ENCODE measurements around the gene RHBDD3.

RHBDD3 gene

DNA sequence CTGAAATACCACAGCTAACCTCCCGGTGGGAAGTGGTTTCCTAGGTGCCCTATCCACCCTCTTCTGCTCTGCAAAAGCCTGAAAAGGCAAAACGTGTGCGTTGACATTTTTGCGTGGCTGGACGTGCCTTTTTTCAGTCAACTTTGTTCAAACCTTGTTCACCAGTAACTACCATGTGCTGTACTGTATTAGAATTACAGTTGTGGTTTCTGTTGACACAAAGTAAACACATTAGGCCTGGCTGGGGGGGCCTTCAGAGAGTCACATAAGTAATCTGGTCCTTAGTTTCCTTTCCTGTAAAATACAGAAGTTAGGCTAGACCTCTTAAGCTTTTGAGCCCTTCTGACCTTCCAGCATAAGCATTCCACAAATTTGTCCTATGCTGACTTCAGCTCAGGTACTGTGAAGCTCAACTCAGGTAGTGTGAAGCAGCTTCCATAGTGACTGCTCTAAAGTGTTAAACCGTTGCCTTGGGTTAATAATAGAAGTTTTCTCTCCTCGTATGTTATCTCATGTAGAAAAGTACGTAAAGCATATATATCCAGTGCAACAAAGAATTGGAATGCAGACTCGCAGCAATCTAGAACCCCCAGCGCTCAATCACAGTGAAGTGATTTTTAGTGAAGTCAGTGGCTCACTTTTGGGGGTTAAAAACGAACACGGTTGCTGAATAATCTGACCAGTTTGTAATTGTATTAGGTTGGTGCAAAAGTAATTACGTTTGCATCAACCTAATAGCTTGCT lies 2.1 kb upstream of the RHBDD3 start:
- in situ Hi-C loops (cut with MboI; ENCODE audit: low sequenced_read_pairs) = no loop called here

DNA sequence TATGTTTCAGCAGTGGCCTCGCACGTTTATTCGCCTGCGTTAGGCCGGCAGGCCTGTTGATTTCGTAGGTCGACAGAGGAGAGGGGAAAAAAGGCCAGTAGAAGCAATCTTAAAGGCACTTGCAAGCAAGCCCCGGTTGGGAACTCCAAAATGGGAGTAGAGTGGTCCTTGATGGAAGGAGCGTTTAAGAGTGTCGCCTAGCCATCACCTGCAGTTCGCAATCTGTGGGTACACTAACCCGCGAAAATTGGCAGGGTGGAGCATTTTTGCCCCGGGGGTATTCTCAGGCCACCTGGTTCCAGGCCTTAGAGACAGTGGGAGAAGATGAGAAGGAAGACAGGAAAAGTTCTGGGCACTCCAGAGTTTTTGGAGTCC lies 1.4 kb upstream of the RHBDD3 start:
- in situ Hi-C loops (cut with MboI; ENCODE audit: low sequenced_read_pairs) = no loop called here

DNA sequence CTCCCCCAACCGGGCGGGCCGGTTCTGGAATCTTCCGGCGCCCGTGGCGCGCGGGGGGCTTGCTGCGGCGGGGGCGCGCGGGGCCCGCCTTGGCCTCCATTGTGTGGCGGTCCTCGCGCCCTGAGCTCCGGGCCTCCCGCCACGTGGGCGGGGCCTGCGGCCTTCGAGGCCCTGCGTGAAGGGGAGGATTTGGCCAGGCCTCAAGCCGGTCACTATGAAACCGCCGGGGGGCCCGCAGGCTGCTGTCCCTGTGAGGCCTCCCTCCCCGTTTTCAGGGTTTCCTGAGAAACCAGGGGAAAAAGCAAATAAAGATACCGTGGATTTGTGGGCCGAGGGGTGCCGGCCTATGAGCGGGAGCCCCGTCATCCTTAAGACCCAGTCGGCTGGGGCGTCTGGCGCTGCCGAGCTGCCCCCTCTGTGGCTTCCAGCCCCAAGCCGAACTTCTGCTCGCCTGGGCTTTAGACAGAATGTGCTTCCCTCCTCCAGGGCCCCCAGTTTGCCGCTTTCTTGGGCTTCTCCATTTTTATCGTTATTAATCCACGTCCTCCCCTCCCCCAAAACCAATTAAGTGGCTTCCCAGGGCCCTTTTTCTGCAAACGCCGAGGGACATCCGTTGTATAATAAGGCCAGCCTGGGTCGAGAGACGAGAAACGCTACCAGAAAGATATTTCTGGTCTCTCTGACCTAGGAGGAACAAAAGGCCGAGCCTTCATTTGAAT lies 889 bp upstream of the RHBDD3 start:
- in situ Hi-C loops (cut with MboI; ENCODE audit: low sequenced_read_pairs) = no loop called here

DNA sequence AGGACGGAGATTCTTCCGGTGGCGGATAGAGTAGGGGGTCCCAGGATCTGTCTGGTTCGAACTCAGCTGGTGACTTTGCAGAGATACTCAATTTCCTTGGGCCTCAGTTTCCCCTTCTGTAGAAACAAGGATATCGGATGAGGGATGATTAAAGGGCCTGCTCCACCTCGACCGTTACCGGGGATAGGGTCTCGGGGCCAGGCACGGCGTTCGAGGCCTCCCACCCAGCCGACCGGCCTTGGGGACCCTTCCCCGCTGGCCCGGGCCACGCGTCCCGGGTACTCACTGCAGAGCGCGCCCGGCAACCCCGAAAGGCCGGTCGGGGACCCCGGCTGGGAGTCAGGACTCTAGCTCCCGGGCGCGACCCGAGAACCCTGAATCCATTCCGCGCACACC lies 321 bp downstream of the RHBDD3 start:
- in situ Hi-C loops (cut with MboI; ENCODE audit: low sequenced_read_pairs) = no loop called here

DNA sequence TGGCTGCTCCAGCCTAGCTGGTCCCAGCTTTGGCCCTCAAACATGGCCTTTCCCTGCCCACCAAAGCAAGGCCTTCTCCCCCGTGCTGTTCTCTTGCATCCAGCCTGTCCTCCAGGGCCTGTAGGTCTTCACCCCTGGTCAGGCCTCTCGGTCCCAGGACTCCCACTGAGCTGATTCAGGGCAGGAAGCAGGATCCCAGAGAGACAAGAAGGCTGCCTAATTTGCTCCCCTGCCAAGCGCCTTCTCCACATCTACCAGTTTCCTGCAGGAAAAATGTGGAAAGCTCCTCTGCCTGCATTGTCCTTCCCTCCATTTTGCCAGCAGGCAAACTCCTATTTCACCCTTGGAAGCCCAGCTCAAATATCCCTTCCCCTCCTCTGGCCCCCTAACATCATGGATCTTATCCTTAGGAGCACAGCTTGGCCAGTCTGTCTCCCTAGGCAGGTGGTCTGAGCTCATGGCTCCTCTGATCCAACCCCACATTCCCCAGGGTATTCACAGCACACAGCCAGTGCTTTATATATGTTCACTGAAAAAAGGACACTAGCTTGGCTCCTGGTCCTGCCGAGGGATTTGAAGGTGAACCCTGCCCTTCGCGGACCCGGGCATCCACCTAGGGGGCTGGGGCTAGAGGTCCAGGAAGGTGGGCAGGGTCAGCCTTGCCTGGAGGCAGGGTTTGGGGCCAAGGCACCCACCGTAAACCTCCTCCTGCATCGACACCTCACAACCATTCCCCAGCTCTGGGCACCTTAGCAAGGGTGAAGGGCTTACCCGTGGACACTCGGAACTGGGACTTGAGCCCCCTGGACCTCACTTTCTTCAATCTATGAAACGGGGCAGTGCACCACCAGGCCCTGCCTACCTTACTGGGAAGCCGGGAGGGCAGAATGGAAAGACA lies 968 bp downstream of the RHBDD3 start:
- in situ Hi-C loops (cut with MboI; ENCODE audit: low sequenced_read_pairs) = no loop called here

DNA sequence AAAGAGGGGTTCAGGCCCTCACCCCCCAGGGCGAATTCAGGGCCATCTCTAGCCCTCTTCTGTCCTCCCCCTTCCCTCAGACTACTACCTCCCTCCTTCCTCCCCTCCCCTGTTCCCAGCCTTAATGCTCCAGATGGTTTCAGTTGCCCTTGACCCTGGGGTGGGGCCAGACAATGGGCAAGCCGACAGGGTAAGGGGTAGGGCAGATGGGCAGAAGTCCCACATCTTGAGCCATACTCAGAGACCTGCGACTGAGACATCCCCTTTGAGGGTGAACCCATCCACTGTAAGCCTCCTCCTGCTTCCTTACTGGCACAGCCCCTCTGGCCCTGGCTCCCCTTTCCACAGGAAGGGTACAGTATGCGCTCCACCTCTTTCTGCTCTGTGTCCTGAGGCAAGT lies 1.9 kb downstream of the RHBDD3 start:
- in situ Hi-C loops (cut with MboI; ENCODE audit: low sequenced_read_pairs) = no loop called here

DNA sequence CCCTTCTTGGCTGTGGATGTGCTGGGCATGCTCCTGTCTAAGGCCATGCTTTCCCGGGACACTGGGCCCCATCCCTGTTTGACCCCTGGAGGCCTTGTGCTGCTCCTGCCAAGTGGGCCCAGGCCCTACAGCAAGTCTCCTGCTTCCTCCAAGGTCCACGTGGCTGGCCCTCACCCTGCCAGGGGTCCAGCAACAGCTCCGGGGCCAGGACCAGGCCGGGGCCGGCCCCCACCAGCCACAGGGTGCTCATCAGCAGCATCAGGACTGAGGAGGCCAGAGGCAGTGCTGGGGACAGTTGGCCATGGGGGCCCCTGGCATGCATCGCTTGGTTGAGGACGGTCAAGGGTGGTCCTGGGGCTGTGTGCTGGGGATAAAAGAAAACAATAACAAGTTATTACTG lies 2.5 kb downstream of the RHBDD3 start:
- in situ Hi-C loops (cut with MboI; ENCODE audit: low sequenced_read_pairs) = no loop called here

DNA sequence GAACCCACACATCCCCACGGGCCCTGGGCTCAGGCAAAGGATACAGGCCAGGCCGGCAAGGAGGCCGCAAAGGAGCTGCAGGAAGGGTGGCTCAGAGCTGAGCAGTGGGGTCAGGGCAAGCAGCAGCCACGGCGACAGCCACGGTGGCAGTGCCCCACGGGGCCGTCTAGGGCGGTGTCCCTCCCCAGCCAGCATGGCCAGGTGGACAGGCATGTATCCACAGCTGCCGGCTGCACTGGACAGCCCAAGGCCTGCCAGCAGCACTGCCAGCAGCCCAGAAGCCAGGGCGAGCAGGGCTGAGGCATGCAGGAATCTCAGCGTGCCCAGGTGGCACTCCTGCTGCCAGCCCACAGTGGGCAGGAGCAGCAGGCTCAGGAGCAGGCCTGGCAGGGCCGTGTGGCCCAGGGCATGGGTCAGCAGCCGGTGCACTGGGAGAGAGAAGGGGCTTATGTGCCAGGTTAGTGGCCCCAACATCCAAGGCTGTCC lies 3.9 kb downstream of the RHBDD3 start:
- in situ Hi-C loops (cut with MboI; ENCODE audit: low sequenced_read_pairs) = no loop called here

DNA sequence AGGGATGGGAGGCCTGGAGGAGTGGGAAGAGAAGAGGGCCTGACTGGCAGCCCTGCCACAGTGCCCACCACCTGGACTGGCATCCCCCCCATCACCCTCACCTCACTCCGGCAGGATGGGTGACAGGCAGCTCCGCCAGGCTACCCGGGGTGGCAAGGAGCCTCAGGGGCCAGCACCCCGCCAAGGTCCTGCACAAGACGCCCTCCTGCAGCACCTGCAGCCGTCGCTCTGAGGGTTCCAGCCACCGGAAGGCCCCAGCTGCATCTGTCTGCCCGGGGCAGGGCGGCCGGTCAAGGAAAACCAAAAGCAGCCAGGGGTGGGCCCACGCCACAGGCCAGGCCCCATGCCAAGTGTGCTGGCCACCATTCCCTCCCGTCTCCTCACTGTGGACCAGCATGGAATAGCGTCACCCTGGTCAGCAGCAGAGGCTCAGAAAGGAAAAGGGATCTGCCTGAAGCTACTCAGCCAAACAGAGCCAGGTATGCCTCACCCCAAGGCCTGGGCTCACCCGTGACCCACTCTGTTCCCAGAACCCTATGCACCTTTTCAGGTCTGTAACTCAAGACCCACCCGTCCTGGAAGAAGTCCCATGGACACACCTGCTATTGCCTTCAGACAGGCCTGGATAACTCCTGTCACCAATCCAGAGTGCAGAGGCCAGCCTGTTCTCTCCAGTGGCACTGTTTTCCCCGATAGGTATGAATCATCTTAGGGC lies 7.0 kb downstream of the RHBDD3 start:
- in situ Hi-C loops (cut with MboI; ENCODE audit: low sequenced_read_pairs) = no loop called here

DNA sequence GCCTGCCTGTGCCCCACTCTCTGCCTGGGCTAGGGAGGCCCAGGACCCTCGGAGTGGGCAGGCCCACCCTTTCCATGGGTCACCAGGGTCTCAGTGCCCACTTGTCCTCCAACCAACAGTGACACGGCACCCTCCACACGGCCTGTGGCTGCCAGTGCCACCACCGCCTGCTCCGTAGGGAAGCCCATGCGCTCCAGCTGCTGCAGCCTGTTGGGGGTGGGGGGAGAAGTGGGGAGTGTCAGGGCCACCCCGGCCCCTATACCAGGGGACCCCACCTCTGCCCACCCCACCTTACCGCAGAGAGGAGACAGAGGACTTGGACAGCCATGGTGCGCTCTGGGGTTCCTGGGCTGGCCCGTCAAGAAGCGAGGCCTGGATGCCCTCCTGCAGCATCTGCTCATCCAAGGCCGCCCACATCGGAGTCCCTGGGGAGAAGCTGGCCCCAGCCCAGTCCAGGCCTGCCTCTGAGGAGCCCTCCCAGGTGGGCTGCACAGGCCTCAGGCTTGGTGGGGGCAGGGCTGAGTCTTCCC lies 7.7 kb downstream of the RHBDD3 start:
- in situ Hi-C loops (cut with MboI; ENCODE audit: low sequenced_read_pairs) = no loop called here

DNA sequence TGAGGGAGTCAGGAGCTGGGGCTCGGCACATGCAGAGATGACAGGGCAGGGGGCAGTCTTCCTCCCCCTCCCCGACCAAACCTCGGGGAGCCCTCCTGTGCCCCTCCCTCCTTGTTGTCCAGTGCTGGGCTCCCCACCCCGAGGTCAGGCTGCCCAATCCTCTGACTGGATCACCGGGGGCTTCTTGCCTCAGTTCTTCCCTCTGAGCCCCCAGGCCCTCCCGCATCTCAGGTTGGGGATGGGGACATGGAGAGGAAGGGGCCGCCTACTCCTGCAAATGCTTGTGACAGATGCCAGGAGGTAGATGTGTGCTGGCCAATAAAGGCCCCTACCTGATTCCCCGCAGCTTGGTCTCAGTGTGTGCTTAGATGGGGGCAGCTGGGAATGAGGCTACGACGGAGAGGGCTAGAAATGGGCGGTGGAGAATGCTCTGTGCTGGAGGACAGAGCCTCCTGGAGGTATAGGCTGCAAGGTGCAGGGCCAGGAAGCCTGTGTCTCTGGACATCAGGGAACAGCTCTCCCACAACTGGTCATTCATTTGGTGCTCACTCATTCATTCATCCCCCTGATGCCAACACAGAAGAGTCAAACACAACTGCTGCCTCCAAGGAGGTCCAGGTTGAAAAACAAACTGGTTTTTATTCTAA lies 8.4 kb downstream of the RHBDD3 start:
- in situ Hi-C loops (cut with MboI; ENCODE audit: low sequenced_read_pairs) = no loop called here

DNA sequence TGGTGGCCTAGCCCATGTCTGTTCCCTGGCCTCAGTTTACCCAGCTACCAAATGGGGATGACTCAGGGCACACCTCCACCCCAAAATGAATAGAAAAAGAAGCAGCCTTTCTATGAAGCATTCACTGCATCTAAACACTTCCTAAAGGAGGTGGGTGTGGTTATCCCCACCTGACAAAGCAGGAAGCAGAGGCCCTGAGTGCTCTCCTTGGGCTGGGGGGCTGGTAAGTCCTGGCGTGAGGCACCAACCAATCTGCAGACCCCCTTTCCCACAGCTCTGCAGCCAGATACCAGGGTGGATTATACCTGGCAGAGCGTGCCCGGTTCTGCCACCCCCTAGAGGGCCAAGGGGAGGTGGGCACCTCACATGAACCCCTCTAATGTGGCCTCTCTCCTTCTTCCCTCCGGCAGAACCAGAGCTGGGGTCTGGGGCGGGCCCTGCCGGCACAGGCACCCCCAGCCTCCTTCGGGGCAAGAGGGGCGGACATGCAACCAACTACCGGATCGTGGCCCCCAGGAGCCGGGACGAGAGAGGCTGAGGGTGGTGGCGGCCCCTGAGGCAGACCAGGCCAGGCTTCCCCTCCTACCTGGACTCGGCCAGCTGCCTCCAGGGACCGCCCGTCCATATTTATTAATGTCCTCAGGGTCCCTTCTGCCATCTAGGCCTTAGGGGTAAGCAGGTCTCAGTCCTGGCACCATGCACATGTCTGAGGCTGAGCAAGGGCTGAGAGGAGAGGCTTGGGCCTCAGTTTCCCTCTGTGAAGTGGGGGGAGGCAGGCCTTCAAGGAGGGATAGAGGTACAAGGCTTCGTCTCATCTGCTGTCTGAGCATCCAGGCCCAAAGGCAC lies 9.2 kb downstream of the RHBDD3 start:
- in situ Hi-C loops (cut with MboI; ENCODE audit: low sequenced_read_pairs) = no loop called here

DNA sequence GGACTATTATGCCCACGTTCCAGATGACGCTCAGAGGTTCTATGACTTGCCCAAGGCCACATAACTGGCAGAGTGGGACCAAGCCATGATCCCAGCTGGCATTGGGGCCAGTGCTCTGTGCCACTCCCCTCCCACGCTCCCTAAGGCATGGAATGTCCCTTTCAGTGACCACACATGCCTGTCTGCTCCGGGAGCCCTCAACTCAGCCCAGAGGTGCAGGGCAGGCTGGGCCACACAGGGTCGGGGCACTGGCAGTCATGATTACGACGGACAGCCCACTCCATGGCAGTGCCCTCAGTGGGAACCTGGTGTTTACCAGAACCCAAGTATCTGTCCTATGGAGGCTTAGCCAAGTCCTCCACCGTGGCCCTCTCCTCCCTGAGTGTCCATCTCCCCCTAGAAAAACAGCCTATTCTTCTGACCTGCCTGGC lies 10.0 kb downstream of the RHBDD3 start:
- in situ Hi-C loops (cut with MboI; ENCODE audit: low sequenced_read_pairs) = no loop called here

DNA sequence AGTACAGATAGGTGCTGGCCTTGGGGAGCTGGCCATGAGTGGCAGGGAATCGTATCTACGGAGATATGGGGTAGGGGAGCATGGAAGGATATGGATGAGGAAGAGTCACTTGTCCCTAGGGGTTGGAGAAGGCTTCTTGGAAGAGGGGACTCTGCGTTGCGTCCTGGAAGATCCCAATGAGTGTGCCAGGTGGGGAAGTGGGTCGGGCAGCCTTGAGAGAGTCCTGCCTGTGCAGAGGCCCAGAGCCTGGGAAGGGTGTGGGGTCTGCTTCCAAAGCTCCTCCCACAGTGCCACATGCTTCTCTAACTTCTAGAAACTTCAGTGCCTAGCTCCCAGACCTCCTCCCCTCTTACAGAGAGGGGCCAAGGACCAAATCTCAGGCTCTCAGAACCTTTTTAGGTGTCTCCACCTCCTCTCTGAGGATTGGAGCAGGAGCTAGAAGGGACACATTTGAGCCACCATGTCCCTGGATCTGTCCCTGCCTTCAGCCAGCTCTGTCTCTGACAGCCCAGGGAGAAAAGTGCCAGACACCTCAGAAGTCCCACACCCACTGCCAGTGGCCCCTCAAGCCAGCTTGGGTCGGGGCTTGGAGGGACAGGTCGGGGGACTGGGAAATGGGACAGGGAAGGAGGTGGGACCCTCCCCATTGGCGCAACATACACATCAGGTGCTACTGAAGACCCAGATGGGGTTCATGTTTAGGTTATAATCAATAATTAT lies 11.0 kb downstream of the RHBDD3 start:
- in situ Hi-C loops (cut with MboI; ENCODE audit: low sequenced_read_pairs) = no loop called here

DNA sequence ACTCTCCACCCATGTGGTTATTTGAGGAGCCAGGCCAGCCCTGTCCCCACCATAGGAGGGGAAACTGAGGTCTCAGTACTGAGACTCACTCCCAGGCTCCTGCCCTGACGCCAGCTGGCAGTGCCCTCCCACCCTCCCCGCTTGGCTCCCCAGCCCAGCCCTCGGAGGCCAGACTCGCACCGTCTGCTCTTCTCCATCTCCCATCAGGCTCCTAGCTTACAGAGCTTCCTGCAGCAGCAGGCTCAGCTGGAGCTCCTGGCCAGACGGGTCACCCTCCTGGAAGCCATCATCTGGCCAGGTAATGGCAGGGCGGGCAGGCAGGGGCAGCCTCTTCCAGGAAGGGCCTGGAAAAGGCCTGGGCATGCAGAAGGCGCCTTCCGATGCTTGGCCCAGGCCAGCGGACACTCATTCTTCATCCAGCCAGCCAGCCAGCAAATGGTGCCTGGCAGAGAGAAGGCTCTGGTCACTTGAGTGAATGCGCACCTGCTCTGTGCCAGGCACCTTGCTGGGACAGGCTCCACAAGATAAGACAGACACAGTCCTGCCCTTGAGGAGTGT lies 12.6 kb downstream of the RHBDD3 start:
- in situ Hi-C loops (cut with MboI; ENCODE audit: low sequenced_read_pairs) = no loop called here

DNA sequence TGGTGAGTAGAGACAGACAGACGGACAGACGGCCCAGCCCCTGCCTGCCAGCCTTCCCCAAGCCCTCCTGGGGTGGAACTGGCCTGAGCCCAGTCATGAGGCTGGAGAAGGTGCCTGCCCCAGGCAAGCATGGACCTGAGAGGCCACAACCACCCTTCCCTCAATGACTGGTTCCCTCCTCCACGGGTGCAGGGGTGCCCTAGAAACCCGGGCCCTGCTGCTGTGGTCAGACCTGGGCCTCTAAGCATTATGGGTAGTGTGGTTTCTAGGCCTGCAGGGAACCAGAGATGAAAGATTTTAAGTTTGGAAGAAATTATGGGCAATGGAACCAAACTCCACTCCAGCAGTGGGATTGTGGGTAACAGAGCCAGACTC lies 13.5 kb downstream of the RHBDD3 start:
- in situ Hi-C loops (cut with MboI; ENCODE audit: low sequenced_read_pairs) = no loop called here

DNA sequence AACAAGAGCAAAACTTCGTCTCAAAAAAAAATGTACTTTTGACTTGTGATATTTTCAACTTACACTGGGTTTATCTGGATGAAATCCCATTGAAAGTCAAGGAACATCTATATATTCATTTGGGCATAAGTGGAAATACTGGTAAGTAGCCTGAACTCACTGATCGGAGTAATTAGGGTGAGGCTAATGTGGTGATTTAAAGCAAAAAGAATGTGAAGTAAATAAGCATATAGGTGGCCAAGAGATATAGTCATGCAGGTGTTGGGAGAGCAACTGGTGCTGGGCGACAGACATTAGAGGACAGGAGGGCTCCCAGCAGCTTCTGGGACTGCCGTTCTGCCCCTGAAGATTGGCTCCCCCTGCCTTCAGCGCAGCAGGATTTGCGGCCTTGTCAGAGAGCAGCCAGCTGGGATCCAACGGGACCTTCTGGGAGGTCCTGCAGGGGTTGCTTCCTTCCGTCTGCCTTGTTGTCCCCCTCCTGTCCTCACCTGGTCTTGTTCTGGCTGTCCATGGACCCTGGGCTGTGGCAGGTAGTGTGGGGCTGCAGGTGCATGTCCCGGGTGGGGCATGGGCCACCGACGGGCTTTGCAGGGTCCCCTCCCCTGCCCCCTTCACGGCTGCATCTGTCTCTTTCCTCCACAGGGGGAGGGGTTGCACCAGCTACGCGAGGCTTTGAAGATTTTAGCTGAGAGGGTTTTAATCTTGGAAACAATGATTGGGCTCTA lies 14.1 kb downstream of the RHBDD3 start:
- in situ Hi-C loops (cut with MboI; ENCODE audit: low sequenced_read_pairs) = no loop called here

Measured in hTERT RPE-1 (cell line).